K562 (cell line): ENCODE measurements around the gene KAZN. TPM values are rescaled to one million over a fixed set of nuclear protein-coding genes. Genes with fewer than 3 reads are reported as not detected.

Experiments
- ATAC-seq: fragments of 200-7000 bp; cut with Tn5 transposase; 3 replicates; pipeline ENCODE4 v1.9.1; 2020; ENCODE audit warnings: moderate library complexity
- BruUV-seq: library from RNA; stranded (reverse); fragments of 400-500 nt; replicated peaks from 2 replicates; lab custom pipeline; 2021; lab: Mats Ljungman, UMichigan
- CTCF ChIA-PET: fragments of 300-600 bp; formaldehyde crosslinking; extraction: SDS; loops from one replicate; lab custom pipeline; 2021; ENCODE audit warnings: low intra/inter-chr PET ratio; lab: Yijun Ruan, JAX
- POLR2A ChIA-PET: fragments of 300-600, 350-650 bp; sonication (Branson Sonifier 250); formaldehyde crosslinking; extraction: SDS; loops from one replicate; lab custom pipeline; 2021; ENCODE audit warnings: antibody characterized with exemption, inconsistent platforms; lab: Yijun Ruan, JAX
- DNase-seq, 4 experiments: peaks; one replicate each; pipeline versions ENCODE4 v3.0.0 to v3.0.0-alpha.2; 2011 to 2018; ENCODE audit warnings: low spot score in 3 of 4, mixed read lengths in 3 of 4; ENCODE audit errors: extremely low read depth in 1 of 4
- FAIRE-seq: peaks from 2 replicates; lab custom pipeline; 2011; peaks lifted over from hg19 to GRCh38; lab: Jason Lieb, UNC
- H2AFZ ChIP-seq: 2 replicates; pipeline ENCODE4 v1.6.0; 2011; ENCODE audit warnings: low read depth, low read length, control low read depth, inconsistent platforms
- H3K27ac ChIP-seq: fragments of 200-600 bp; 3 replicates; pipeline ENCODE4 v1.8.0; 2011; ENCODE audit warnings: low read depth, mild to moderate bottlenecking, control low read depth, inconsistent platforms, low read length, moderate library complexity, mixed read lengths; ENCODE audit errors: extremely low read depth
- H3K27me3 ChIP-seq, 2 experiments: fragments of 300-600 bp in 1 of 2; 2 replicates in 1 of 2; 3 replicates in 1 of 2; pipeline versions ENCODE4 v1.6.0 to v1.8.0; 2011; ENCODE audit warnings: inconsistent platforms in 2 of 2, low read length in 2 of 2, mild to moderate bottlenecking in 1 of 2, mixed read lengths in 1 of 2, moderate library complexity in 1 of 2; ENCODE audit not compliant: control insufficient read depth in 2 of 2, insufficient read depth in 2 of 2
- H3K36me3 ChIP-seq: fragments of 300-600 bp; 3 replicates; pipeline ENCODE4 v1.8.0; 2011; ENCODE audit warnings: mild to moderate bottlenecking, low read length, inconsistent platforms; ENCODE audit not compliant: control insufficient read depth, insufficient read depth
- H3K4me1 ChIP-seq, 2 experiments: fragments of 200-600 bp in 1 of 2; replicated peaks in 1 of 2; 2 replicates in 1 of 2; 3 replicates in 1 of 2; pipeline versions ENCODE4 v1.5.1 to v1.8.0; 2011; ENCODE audit warnings: inconsistent platforms in 2 of 2, low read length in 2 of 2, mild to moderate bottlenecking in 1 of 2, mixed read lengths in 1 of 2, moderate library complexity in 1 of 2; ENCODE audit not compliant: control insufficient read depth in 2 of 2, insufficient read depth in 2 of 2
- H3K4me2 ChIP-seq: 2 replicates; pipeline ENCODE4 v1.6.1; 2011; ENCODE audit warnings: low read length, control low read depth, inconsistent platforms, mixed read lengths; ENCODE audit not compliant: insufficient read depth
- H3K4me3 ChIP-seq: fragments of 200-600 bp; sonication (generic), shearing (Covaris generic); 2 replicates; pipeline ENCODE4 v1.5.1; 2016; ENCODE audit warnings: control low read depth, inconsistent platforms
- H3K79me2 ChIP-seq: fragments of 200-600 bp; 3 replicates; pipeline ENCODE4 v1.8.0; 2011; ENCODE audit warnings: low read length, inconsistent platforms; ENCODE audit not compliant: control insufficient read depth, insufficient read depth
- H3K9ac ChIP-seq, 2 experiments: 2 replicates each; pipeline versions ENCODE4 v1.6.0 to v1.6.1; 2011; ENCODE audit warnings: low read depth in 2 of 2, low read length in 2 of 2, control low read depth in 1 of 2, inconsistent platforms in 1 of 2, mild to moderate bottlenecking in 1 of 2, mixed read lengths in 1 of 2; ENCODE audit not compliant: insufficient read depth in 1 of 2
- H3K9me1 ChIP-seq: one replicate; pipeline ENCODE4 v1.6.0; 2011; ENCODE audit warnings: inconsistent platforms, mild to moderate bottlenecking, low read length, moderate library complexity; ENCODE audit not compliant: control insufficient read depth, insufficient read depth
- H3K9me3 ChIP-seq: replicated peaks from 2 replicates; pipeline ENCODE4 v1.5.1; 2011; ENCODE audit warnings: low read depth, low read length, inconsistent platforms; ENCODE audit not compliant: control insufficient read depth, insufficient read depth
- H4K20me1 ChIP-seq: replicated peaks from 2 replicates; pipeline ENCODE4 v1.6.1; 2011; ENCODE audit warnings: low read length, inconsistent platforms, mixed read lengths; ENCODE audit not compliant: control insufficient read depth, insufficient read depth
- ATF1 ChIP-seq, 2 experiments: fragments of 450-650 bp in 1 of 2; IDR thresholded peaks; 2 replicates each; pipeline ENCODE4 v1.6.1; 2016; ENCODE audit warnings: missing compliant biosample characterization in 1 of 2, missing genetic modification characterization in 1 of 2
- CREM ChIP-seq: IDR thresholded peaks from 2 replicates; pipeline ENCODE4 v1.6.1; 2014; ENCODE audit warnings: antibody characterized with exemption, low read depth
- DIDO1 ChIP-seq: fragments of 450-650 bp; IDR thresholded peaks from 2 replicates; pipeline ENCODE4 v1.6.1; 2016; ENCODE audit warnings: low read depth, missing biosample characterization, missing genetic modification characterization
- IFI16 ChIP-seq: fragments of 250-450 bp; sonication (Bioruptor Pico); IDR thresholded peaks from 2 replicates; pipeline ENCODE4 v2.1.2; 2022; ENCODE audit warnings: mild to moderate bottlenecking, inconsistent platforms
- NRF1 ChIP-seq, 2 experiments: fragments of 450-650 bp; IDR thresholded peaks in 1 of 2; conservative IDR thresholded peaks in 1 of 2; 2 replicates each; pipeline ENCODE4 v1.6.1; 2014; ENCODE audit warnings: mild to moderate bottlenecking in 2 of 2
- TAL1 ChIP-seq: fragments of 450-650 bp; IDR thresholded peaks from 2 replicates; pipeline ENCODE4 v1.6.1; 2016; ENCODE audit warnings: mild to moderate bottlenecking
- ZNF316 ChIP-seq: fragments of 450-650 bp; IDR thresholded peaks from 2 replicates; pipeline ENCODE4 v1.6.1; 2016
- ZNF79 ChIP-seq: fragments of 250-450 bp; sonication (Bioruptor Pico); IDR thresholded peaks from 2 replicates; pipeline ENCODE4 v1.4.0; 2020; ENCODE audit warnings: low read depth, mild to moderate bottlenecking, moderate library complexity
- WGBS: fragments of 100-300 bp; shearing (Covaris generic); methylation state at CpG from one replicate; pipeline ENCODE4 v1.1.6; 2016; ENCODE audit warnings: low coverage, mixed read lengths; ENCODE audit not compliant: insufficient coverage; ENCODE audit errors: missing lambda C conversion rate; 5-methylcytosine and 5-hydroxymethylcytosine counted together
- in situ Hi-C: fragments of 300-500 bp; cut with MboI; formaldehyde crosslinking; loops from 4 replicates; pipeline ENCODE4 v1.15.0; 2018; ENCODE audit warnings: inconsistent platforms, mixed read lengths
- intact Hi-C: fragments of 100-400 bp; cut with micrococcal nuclease; formaldehyde crosslinking; loops from 2 replicates; pipeline ENCODE4 v1.14.2; 2022
- polyA plus RNA-seq, 8 experiments: library from polyadenylated mRNA; depleted of rRNA in 4 of 8; stranded (reverse) in 5 of 8; unstranded in 3 of 8; fragments of >200 nt; fragmentation: Nextera tagmentation in 2 of 8; fragmentation: Illumina TruSeq in 1 of 8; extraction: Ambion mirVana in 2 of 8; extraction: Trizol in 1 of 8; gene quantifications; 2 replicates each; pipeline versions ENCODE4 v1.2.1 to v1.2.3, GENCODE V29; 2011 to 2014; ENCODE audit warnings: inconsistent platforms in 1 of 8, missing spikeins in 1 of 8
- total RNA-seq, 7 experiments: library from RNA; depleted of rRNA in 6 of 7; stranded (reverse); fragments of >200 nt in 6 of 7; fragmentation: Illumina TruSeq in 2 of 7; extraction: Trizol in 2 of 7; gene quantifications; 2 replicates each; pipeline versions ENCODE4 v1.2.1 to v1.2.3, GENCODE V29; 2011 to 2021; ENCODE audit warnings: low replicate concordance in 1 of 7
- TF ChIP-seq, protein P1 (sequence below), 3 experiments: fragments of 200-800 bp in 1 of 3; fragments of 250-450 bp in 1 of 3; fragments of 450-650 bp in 1 of 3; sonication (Bioruptor Pico) in 1 of 3; sonication (Bioruptor generic) in 1 of 3; formaldehyde crosslinking in 1 of 3; IDR thresholded peaks; 2 replicates each; pipeline versions ENCODE4 v1.6.1 to v1.8.0; 2016 to 2022; ENCODE audit warnings: mild to moderate bottlenecking in 2 of 3, missing genetic modification characterization in 2 of 3, missing compliant biosample characterization in 1 of 3, moderate library complexity in 1 of 3

KAZN gene
- total and polyA plus RNA-seq, 9 of the 15 experiments (the other 6 are each of a cell fraction or from before 2014, with no cell fraction given): 2.1 to 21.6 (median 5.4) TPM

DNA sequence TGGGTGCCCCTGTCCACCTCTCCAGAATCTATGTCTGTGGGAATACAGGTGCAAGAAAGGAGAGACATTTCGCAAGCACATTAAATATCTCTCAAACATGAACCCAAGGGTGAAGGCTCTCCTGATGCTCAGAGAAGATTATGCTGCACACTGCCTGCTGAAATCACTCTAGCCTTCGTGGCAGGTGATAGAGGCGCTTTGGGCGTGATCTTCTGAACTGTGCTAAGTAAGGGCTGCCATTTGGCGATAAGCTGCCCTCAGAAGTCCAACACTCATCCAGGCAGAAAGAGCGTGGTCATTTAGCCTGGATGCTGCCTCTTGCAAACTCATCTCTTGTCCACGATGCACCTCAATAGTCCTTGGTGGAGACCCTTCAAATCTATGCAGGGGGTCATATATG lies 241.9 kb downstream of the KAZN start (continued):
- TF ChIP-seq, protein P1, sequence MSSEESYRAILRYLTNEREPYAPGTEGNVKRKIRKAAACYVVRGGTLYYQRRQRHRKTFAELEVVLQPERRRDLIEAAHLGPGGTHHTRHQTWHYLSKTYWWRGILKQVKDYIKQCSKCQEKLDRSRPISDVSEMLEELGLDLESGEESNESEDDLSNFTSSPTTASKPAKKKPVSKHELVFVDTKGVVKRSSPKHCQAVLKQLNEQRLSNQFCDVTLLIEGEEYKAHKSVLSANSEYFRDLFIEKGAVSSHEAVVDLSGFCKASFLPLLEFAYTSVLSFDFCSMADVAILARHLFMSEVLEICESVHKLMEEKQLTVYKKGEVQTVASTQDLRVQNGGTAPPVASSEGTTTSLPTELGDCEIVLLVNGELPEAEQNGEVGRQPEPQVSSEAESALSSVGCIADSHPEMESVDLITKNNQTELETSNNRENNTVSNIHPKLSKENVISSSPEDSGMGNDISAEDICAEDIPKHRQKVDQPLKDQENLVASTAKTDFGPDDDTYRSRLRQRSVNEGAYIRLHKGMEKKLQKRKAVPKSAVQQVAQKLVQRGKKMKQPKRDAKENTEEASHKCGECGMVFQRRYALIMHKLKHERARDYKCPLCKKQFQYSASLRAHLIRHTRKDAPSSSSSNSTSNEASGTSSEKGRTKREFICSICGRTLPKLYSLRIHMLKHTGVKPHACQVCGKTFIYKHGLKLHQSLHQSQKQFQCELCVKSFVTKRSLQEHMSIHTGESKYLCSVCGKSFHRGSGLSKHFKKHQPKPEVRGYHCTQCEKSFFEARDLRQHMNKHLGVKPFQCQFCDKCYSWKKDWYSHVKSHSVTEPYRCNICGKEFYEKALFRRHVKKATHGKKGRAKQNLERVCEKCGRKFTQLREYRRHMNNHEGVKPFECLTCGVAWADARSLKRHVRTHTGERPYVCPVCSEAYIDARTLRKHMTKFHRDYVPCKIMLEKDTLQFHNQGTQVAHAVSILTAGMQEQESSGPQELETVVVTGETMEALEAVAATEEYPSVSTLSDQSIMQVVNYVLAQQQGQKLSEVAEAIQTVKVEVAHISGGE (CRISPR knock-in tag; IDR thresholded peaks at IDR 0.05): peak in 1 of 3 experiments; percentile 78; a peak in 2 of 6 replicates
- peak; percentile 58; the same call in 1 of the 2 replicates for TF ChIP-seq CREM
- TF ChIP-seq TAL1: peak; percentile 96
- peak; percentile 84 for TF ChIP-seq ZNF316
- TF ChIP-seq IFI16: no peak

DNA sequence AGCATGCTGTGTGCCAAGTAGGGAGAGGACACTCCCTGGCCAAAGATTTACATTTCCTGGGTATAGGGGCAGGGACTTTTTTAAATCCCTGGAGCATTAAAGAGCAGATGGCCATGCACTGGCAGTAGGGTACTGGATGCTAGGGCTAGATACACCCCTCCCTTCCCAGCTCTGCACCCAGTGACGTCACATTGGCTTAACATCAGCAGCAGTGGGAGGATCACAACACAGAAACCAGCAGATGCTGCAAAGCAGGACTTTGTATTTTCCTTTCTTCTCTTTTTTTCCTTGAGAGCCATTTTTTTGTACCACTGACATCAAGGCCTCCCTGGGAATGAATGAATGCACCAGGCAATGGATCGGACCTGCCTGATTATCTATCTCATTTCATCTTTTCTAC lies 243.0 kb downstream of the KAZN start:
- Histone ChIP-seq H3K4me3 (no peak overlapping the region), H3K9me1 (no peaks in the 10 kb centered on the region), H3K27ac (no peak overlapping the region), H3K79me2 (no peaks in the 10 kb centered on the region), H3K4me1 (peaks cover 0 to 13% of the 10 kb centered on the region in 2 experiments; a peak in 2 of 5 replicates), H3K9ac (no peak overlapping the region), H2AFZ (no peak overlapping the region), H3K4me2 (no peak overlapping the region), H3K27me3 (no peaks in the 10 kb centered on the region), H3K9me3 (peaks cover 21% of the 10 kb centered on the region), H3K36me3 (no peaks in the 10 kb centered on the region), H4K20me1 (no peaks in the 10 kb centered on the region)
- in situ Hi-C loops: no loop called here
- no peak for ATAC-seq
- intact Hi-C loops: no loop called here
- ChIA-PET POLR2A (no interaction called here), CTCF (no interaction called here)
- WGBS: 9% methylated on average over 2 of the region's 2 CpGs
- no peak for TF ChIP-seq DIDO1 (tag)
- TF ChIP-seq CREM: peak; percentile 70
- no peak for TF ChIP-seq NRF1 (conservative IDR thresholded peaks at IDR 0.05 in 1 of 2, IDR thresholded peaks at IDR 0.05 in 1 of 2)
- TF ChIP-seq ZNF79 (CRISPR knock-in tag): no peak
- TF ChIP-seq ATF1 (CRISPR knock-in tag; IDR thresholded peaks at IDR 0.05): no peak
- peak; percentile 54 for TF ChIP-seq ATF1 (tag; IDR thresholded peaks at IDR 0.05)
- no peak for DNase-seq
- BruUV-seq: no TSS peak
- FAIRE-seq: no peak
